Stimulated activated CD8-positive, alpha-beta memory T cell treated with anti-CD3 and anti-CD28 coated beads, Interleukin-12 subunit alpha, Interleukin-12 subunit beta, amount 100 ng/mL, for 24 hours (primary cell): ENCODE measurements around the gene FOXK2.
A peak's percentile ranks its signal among the peaks of the same experiment; 100 is the strongest.
"Not testable (repeated sequence)": the region's sequence is repeated elsewhere in the genome, so short reads cannot be mapped to it uniquely, and the experiment has no call there.

Experiments used
- DNase-seq: peaks from one replicate; pipeline ENCODE4 v3.0.0-alpha.2; 2020; ENCODE audit errors: extremely low read depth

The FOXK2 gene

DNA sequence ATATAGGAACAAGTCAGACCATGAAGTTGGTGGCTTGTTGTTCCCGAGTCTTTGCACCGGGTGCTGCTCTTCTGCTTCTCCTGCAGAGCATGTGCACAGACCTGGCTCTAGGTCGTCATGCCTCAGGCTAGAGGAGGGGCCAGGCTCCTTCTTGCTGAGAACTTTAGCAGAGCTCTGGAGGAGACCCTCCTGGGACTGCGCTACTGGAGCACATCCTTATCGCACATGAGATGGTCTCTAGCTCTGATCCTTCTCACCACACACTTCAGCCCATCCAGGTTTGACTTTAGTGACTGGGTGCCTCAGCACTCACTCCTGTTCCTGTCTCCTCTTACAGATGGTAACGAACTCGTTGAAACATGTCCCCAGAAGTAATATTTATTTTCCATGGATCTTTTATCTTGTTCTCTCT lies 14.9 kb downstream of the FOXK2 start:
- no peak for DNase-seq

DNA sequence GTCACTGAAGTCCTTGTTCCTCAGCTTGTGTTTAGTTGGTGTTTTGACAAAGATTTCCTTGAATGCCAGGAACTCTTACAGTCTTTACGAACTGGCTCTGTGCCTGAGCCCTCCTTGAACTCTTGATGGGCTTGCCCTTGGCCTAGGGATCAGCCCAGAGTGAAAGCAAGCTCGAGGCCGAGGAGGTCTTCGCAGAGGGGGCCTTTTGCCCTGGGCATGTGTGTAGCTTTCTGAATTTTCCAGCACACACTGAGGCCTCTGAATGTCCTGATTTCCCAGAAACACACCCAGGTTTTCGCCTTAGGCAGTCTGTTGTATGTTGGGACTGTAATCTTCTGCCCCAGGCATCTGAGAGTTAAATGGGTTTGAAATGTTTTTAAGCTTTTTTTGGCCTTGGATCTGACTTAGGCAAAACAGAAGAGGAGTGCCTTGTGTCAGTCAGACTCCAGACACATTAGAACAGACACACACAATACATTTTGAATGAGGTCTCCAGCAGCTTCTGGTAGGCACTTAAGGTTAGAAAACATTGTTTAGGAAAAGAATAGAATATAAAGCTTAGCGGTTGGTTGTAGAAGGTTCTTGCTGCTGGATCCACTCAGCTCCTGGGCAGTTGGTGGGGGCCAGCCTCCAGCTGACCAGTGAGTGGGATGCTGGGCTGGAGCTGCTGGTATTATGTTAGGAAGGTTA lies 17.1 kb downstream of the FOXK2 start:
- no peak for DNase-seq

DNA sequence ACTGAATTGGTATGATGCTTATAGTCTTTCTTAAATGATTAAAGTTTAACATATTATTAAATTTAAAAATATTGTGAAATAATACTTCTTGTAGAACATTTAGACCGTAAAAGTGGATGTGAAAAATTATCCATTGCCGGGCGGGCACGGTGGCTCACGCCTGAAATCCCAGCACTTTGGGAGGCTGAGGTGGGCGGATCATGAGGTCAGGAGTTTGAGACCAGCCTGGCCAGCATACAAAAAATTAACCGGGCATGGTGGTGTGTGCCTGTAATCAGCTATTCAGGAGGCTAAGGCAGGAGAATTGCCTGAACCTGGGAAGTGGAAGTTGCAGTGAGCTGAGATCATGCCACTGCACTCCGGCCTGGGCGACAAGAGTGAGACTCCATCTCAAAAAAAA lies 17.7 kb downstream of the FOXK2 start:
- DNase-seq: not testable (repeated sequence)

DNA sequence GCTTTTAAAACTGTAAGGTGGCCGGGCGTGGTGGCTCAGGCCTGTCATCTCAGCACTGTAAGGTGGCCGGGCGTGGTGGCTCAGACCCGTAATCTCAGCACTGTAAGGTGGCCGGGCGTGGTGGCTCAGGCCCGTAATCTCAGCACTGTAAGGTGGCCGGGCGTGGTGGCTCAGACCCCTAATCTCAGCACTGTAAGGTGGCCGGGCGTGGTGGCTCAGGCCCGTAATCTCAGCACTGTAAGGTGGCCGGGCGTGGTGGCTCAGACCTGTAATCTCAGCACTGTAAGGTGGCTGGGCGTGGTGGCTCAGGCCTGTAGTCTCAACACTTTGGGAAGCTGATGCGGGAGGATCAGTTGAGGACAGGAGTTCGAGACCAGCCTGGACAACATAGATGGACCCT lies 19.5 kb downstream of the FOXK2 start:
- not testable (repeated sequence) for DNase-seq

DNA sequence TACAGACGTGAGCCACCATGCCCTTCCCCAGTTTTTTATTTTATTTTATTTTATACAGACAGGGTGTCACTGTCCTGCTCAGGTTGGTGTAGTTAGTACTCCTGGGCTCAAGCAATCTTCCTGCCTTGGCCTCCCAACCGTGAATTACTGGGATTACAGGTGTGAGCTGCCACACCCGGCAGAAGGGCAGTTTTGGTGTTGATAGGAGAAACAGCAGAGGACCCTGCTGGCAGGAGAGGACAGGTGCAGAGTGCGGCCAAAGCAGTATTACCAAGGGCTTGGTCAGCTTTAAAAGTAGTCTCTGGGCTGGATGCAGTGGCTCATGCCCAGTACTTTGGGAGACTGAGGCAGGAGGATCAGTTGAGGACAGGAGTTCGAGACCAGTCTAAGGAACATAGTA lies 22.9 kb downstream of the FOXK2 start:
- DNase-seq: no peak

DNA sequence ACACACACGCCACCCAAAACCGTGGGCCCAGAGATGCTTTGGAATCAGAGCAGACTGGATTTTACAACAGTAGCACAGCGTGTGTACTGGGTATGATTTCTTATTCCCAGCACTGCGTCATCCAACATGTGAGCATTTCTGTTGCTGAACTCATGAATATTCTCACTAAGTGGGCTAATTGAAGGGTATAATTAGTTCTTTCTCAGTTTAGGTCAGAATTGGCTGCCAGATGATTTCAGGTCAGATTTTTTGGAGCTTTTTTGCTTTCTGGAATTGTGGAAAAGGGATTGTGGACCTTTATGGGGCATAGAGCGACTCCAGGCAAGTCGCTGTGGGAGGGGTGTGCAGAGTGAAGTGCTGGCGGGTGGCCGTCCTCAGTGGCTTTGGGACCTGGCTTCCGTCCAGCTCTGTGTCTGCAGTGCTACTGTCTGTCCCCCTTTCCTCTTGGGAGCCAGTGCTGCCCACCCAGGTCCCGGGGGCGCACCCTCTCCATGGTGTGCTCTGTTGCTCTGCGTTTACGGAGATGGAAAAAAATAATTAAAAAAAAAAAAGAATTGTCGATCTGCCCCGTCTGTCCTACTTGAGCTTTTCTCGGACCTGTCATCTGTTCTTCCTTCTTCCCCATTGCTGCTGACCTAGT lies 25.0 kb downstream of the FOXK2 start:
- DNase-seq: no peak

DNA sequence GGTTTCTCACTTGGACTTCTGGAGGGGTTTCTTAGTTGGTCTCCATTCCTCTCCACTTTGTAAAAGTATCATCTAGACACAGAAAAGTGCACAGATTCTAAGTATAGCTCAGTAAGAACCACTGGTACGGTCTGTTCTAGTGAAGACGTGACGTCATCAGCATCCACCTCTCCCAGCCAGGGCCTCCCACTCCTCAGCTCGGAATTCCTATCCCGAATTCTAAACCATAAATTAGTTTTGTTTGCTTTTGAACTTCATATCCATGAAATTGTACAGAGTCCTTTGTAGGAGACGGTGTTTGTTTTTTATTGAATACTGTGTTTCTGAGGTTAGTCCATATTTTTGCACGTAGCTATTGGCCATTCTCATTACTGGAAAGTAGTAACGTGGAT lies 25.5 kb downstream of the FOXK2 start:
- no peak for DNase-seq

DNA sequence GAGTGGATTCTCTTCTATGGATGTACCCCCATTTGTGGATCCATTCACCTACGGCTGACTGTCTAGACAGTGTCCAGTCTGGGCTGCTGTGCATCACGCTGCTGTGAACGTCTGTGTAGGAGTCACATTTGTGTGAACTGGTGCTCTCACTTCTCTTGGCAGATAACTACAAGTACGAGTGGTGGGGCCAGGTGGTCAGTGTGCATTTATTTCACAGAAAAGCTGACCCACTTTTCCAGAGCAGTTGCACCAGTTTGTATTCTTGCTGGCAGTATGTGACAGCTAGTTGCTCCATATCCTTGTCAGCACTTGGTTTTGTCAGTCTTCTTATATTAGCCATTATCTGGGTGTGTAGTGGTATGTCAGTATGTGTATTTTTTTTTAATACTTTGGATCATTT lies 28.4 kb downstream of the FOXK2 start:
- no peak for DNase-seq

DNA sequence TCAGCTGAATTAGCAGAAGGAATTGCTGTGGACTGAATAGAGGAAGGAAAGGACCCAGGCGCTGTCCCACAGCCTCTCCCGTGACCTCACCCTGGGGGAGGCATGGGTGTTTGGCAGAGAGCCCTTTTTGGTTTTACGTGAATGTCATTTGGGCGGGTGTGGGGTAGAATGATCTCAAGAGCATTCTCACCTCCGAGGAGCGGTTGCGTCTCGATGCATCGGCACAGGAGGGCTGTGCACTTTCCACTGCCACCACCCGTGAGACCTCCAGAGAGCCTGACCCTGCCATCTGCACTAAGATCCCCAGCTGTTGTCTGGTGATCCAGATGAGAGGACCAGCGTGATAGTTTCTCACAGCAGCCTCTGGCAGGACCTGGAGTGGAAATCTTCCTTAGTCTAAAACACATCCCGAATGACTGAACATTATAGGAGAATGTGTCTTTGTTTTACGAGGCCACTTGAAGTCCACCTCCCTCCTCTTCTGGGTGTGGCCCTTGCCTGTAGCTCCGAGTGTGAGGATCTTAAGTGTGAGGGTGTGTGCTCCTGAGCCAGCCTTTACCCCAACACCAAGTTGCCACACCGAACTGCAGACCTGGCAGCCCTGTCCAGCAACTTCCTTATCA lies 29.3 kb downstream of the FOXK2 start:
- no peak for DNase-seq

DNA sequence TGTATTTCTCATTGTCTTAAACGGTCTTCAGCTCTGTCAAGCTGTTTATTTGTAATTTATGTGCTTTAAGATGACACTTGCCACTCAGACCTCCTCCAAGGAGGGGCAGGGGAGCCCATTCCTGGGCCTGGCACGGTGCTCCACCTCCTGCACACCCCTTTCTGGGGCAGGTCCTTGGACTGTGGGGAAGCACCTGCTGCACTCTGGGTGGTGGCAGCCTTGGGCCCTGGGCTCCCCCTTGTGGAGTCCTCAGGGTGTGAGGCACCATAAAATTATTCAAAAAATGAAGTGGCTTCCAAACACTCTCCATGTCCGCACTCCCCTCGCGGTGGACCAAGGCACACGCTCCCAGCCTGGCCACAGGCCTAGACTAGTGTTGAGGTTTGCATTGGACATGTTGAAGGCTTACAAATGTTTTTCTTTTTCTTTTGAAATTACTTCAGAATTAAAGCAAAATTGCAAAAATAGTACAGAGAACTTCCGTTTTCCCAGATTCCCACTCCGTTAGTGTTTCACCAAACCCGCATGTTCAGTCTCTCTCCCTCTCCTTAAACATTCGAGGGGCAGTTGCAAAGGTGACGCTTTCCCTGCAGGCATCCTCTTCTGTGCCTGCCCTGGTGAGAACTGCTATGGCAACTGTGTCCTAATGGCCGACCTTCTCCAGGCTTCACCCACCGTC lies 32.4 kb downstream of the FOXK2 start:
- peak; percentile 39 for DNase-seq

DNA sequence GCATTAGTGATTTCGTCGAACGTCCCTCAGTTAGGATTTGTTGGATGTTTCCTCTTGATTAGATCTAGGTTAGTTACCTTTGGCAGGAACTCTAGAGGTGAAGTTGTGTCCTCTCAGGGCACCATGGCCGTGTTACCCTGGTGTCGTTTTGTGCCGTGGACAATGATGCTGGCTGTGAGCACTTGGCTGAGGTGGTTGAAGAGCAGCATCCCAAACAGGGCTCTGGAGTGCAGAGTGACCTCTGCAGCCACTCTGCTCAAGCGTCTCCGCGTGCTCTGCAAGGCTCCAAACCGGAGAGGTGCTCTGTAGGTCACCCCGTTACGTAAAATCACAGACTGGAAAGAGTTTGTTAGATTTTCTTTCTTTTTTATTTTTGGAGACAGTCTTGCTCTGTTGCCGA lies 33.0 kb downstream of the FOXK2 start:
- no peak for DNase-seq

DNA sequence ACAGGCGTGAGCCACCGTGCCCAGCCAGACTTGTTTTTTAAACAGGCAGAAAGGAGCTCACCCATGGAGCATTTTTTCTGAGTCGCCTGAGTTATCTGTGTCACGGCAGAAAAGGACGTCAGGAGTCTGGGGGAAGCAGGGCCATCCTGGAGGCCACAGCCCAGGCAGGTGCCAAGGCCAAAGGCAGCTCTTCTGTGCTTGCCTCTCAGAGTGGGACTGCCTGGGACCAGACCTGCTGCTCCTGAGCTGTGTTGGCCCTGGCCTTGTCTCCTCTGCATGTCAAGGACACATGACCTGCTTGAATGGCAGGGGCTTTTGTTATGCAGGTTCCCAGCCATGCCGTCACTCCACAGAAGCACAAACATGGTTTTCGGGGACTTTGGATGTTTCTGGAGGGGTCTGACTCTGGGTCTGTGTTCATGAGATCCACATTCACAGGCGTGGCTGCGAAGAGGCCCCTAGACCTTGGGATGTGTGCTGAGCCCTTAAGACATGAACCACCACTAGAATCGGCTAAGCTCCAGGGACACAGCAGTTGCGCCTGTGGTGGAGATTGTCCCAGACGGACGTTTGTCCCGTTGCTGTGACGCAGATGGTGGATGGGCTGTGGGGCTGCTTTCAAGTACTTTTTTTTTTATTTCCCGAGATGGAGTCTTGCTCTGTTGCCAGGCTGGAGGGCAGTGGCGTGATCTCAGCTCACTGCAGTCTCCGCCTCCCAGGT lies 33.8 kb downstream of the FOXK2 start:
- no peak for DNase-seq

DNA sequence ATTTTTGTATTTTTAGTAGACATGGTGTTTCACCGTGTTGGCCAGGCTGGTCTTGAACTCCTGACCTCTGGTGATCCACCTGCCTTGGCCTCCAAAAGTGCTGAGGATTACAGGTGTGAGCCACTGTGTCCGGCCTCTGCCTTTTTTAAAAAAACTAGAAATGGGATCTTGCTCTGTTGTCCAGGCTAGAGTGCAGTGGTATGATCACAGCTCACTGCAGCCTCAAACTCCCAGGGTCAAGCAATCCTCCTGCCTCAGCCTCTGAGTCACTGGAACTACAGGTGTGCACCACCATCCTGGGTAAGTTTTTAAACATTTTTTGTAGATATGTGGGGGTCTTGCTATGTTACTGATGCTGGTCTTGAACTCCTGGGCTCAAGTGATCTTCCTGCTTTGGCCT lies 38.0 kb downstream of the FOXK2 start:
- not testable (repeated sequence) for DNase-seq

DNA sequence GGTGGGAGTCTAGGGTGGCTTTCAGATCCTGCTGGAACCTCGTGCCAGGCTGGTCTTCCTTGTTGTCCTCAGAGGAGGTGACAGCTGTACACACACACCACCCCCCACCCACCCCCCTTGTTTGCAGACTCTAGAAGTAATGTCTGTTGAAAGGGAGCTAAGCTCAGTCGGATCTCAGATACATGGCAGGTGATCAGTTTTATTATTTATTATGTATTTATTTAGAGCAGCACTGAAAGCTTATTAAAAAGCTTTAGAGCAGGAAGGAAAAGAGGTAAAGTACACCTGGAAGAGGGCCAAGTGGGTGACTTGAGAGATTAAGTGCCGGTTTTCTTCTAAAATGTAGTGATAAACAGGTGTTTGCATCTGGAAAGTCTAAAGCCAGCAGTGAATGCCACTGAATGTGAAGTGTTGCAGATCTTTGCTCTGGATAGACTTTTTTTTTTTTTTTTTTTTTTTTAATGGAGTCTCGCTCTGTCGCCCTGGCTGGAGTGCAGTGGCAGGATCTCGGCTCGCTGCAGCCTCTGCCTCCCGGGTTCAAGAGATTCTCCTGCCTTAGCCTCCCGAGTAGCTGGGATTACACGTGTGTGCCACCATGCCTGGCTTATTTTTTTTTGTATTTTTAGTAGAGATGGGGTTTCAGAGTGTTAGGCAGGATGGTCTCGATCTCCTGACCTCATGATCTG lies 40.2 kb downstream of the FOXK2 start:
- DNase-seq: no peak

DNA sequence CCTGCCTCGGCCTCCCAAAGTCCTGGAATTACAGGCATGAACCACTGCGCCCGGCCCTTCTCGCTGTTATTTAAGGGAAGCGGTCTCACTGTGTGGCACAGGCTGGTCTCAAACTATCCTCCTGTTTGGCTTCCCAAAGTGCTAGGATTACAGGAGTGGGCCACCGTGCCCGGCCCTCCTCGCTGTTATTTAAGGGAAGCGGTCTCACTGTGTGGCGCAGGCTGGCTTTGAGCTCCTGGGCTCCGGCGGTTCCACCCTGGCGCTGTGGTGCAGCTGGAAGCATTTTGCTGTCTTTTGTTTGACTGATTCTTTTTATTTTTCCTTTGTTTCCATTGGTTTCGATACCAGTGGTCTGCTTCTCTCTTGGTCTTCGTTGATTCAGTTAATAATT lies 40.7 kb downstream of the FOXK2 start:
- no peak for DNase-seq

DNA sequence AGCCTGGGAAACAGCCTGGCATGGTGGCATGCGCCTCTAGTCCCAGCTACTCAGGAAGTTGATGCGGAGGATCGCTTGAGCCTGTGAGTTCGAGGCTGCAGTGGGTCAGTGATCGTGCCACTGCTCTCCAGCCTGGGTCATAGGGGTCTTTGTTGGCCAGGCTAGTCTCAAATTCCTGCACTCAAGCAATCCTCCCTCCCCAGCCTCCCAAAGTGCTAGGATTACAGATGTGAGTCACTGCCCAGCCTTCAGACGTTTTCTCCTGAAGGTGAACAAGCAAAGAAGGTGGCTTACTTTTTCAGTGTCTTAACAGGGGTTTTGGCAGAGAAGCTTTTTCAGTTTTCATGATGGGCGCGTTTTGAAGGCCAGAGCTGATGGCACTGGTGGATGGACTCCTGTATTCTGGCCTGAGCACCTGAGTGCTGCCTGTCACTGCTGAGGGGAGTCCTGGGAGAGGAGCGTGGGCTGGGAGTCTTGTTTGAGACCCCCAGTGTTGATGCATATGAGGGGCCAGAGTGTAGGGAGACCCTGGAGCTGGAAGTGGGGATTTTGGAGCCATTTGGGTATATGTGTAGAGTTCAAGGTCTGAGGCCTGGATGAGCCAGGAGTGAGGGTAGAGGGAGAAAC lies 41.4 kb downstream of the FOXK2 start:
- DNase-seq: no peak

DNA sequence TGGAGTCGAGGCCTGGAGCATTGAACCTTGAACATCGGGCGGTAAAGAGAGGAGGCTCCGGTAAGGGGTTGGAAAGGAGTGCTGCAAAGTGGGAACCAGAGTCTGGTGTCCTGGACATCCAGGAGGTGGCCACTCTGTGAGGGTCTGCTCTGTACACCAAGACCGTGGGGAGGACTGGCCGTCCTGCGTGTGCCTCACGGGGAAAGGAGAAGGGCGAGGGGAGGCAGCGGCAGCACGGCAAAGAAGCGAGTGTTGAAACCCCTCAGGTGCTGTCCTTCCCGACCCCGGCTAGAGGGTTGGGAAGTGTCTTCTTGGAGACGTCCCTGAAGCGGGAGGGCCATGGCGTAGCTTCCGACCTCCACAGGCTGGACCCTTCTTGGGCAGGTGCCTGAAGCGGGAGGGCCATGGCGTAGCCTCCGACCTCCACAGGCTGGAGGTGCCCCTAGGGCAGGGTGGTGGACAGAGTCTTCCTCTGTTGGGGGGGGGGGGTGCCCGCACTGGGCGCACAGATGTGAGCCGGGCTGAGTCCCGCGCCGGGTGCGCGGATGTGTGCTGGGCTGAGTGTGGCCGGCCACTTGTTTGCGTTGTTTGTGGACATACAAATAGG lies 42.0 kb downstream of the FOXK2 start:
- DNase-seq: no peak

DNA sequence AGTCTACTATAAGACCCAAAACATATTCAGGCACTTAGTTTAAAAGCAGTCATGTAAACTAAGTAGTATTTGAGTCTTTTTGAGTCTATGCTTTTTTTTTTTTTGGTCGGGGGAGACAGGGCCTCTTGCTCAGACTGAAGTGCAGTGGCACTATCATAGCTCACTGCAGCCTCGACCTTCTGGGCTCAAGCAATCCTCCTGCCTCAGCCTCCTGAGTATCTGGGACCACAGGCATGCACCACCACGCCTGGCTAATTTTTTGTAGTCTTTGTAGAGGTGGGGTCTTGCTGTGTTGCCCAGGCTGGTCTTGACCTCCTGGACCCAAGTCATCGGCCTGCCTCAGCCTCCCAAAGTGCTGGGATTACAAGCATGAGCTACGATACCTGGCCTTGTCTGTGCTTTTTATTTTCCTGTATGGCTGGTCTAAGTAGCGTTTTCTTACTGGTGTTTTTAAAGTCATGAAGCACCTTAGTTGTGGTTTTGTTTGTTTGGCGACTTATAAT lies 43.2 kb downstream of the FOXK2 start:
- DNase-seq: not testable (repeated sequence)

DNA sequence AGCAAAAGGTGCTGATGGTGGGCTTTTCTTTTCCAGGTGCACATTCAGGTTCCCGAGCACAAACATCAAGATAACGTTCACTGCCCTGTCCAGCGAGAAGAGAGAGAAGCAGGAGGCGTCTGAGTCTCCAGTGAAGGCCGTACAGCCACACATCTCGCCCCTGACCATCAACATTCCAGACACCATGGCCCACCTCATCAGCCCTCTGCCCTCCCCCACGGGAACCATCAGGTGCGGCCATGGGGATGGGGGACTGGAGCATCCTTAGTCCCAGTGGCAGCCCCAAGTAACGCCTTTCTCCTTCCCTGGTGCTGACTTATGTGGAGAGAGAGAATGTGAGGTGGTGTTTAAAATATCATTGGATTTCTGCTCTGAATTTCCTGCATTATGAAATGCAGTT lies 43.8 kb downstream of the FOXK2 start:
- no peak for DNase-seq

DNA sequence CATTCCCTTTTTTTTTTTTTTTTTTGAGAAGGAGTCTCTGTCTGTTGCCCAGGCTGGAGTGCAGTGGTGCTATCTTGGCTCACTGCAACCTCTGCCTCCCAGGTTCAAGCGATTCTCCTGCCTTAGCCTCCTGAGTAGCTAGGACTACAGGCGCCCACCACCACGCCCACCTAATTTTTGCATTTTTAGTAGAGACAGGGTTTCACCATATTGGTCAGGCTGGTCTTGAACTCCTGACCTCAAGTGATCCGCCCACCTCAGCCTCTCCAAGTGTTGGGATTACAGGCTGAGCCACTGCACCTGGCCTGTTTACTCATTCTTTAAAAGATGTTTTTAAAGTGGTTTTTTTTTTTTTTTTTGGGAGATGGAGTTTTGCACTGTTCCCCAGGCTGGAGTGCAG lies 44.2 kb downstream of the FOXK2 start:
- not testable (repeated sequence) for DNase-seq
